CMK (cell line): Measurements from ENCODE around the gene PRRC2A.

ENCODE experiments used
- DNase-seq: peaks from one replicate; pipeline ENCODE4 v3.0.0-alpha.2; 2010; ENCODE audit warnings: low read depth

PRRC2A gene

GRCh38 chr6:31620586-31621319, at the start of gene PRRC2A:
PRRC2A (plus strand) TSS chr6:31620715; CDS start chr6:31622790, 2,075 bp downstream.
- peak; percentile 65 for DNase-seq

DNA sequence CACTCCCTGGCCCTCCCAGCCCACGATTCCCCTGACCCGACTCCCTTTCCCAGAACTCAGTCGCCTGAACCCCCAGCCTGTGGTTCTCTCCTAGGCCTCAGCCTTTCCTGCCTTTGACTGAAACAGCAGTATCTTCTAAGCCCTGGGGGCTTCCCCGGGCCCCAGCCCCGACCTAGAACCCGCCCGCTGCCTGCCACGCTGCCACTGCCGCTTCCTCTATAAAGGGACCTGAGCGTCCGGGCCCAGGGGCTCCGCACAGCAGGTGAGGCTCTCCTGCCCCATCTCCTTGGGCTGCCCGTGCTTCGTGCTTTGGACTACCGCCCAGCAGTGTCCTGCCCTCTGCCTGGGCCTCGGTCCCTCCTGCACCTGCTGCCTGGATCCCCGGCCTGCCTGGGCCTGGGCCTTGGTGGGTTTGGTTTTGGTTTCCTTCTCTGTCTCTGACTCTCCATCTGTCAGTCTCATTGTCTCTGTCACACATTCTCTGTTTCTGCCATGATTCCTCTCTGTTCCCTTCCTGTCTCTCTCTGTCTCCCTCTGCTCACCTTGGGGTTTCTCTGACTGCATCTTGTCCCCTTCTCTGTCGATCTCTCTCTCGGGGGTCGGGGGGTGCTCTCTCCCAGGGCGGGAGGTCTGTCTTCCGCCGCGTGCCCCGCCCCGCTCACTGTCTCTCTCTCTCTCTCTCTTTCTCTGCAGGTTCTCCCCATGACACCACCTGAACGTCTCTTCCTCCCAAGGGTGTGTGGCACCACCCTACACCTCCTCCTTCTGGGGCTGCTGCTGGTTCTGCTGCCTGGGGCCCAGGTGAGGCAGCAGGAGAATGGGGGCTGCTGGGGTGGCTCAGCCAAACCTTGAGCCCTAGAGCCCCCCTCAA, 48.2 kb upstream of the PRRC2A start, which contains the start of gene LTA:
Gene LTA (plus strand): TSS at position 249 of the 871 bp plus-strand sequence. CDS start 454 bp downstream, at position 703.
- DNase-seq = no peak

GRCh38 chr6:31573239-31574105, 47.0 kb upstream of the PRRC2A start:
- DNase-seq = no peak

DNA sequence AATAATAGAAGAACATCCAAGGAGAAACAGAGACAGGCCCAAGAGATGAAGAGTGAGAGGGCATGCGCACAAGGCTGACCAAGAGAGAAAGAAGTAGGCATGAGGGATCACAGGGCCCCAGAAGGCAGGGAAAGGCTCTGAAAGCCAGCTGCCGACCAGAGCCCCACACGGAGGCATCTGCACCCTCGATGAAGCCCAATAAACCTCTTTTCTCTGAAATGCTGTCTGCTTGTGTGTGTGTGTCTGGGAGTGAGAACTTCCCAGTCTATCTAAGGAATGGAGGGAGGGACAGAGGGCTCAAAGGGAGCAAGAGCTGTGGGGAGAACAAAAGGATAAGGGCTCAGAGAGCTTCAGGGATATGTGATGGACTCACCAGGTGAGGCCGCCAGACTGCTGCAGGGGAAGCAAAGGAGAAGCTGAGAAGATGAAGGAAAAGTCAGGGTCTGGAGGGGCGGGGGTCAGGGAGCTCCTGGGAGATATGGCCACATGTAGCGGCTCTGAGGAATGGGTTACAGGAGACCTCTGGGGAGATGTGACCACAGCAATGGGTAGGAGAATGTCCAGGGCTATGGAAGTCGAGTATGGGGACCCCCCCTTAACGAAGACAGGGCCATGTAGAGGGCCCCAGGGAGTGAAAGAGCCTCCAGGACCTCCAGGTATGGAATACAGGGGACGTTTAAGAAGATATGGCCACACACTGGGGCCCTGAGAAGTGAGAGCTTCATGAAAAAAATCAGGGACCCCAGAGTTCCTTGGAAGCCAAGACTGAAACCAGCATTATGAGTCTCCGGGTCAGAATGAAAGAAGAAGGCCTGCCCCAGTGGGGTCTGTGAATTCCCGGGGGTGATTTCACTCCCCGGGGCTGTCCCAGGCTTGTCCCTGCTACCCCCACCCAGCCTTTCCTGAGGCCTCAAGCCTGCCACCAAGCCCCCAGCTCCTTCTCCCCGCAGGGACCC, 46.1 kb upstream of the PRRC2A start:
- no peak for DNase-seq

DNA sequence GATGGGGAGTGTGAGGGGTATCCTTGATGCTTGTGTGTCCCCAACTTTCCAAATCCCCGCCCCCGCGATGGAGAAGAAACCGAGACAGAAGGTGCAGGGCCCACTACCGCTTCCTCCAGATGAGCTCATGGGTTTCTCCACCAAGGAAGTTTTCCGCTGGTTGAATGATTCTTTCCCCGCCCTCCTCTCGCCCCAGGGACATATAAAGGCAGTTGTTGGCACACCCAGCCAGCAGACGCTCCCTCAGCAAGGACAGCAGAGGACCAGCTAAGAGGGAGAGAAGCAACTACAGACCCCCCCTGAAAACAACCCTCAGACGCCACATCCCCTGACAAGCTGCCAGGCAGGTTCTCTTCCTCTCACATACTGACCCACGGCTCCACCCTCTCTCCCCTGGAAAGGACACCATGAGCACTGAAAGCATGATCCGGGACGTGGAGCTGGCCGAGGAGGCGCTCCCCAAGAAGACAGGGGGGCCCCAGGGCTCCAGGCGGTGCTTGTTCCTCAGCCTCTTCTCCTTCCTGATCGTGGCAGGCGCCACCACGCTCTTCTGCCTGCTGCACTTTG, 45.1 kb upstream of the PRRC2A start, which contains the start of gene TNF:
Gene TNF (plus strand): TSS at position 231 of the 567 bp plus-strand sequence. CDS start 177 bp downstream, at position 408.
- DNase-seq = no peak

DNA sequence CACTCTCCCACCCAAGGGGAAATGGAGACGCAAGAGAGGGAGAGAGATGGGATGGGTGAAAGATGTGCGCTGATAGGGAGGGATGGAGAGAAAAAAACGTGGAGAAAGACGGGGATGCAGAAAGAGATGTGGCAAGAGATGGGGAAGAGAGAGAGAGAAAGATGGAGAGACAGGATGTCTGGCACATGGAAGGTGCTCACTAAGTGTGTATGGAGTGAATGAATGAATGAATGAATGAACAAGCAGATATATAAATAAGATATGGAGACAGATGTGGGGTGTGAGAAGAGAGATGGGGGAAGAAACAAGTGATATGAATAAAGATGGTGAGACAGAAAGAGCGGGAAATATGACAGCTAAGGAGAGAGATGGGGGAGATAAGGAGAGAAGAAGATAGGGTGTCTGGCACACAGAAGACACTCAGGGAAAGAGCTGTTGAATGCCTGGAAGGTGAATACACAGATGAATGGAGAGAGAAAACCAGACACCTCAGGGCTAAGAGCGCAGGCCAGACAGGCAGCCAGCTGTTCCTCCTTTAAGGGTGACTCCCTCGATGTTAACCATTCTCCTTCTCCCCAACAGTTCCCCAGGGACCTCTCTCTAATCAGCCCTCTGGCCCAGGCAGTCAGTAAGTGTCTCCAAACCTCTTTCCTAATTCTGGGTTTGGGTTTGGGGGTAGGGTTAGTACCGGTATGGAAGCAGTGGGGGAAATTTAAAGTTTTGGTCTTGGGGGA, 44.4 kb upstream of the PRRC2A start:
- no peak for DNase-seq

DNA sequence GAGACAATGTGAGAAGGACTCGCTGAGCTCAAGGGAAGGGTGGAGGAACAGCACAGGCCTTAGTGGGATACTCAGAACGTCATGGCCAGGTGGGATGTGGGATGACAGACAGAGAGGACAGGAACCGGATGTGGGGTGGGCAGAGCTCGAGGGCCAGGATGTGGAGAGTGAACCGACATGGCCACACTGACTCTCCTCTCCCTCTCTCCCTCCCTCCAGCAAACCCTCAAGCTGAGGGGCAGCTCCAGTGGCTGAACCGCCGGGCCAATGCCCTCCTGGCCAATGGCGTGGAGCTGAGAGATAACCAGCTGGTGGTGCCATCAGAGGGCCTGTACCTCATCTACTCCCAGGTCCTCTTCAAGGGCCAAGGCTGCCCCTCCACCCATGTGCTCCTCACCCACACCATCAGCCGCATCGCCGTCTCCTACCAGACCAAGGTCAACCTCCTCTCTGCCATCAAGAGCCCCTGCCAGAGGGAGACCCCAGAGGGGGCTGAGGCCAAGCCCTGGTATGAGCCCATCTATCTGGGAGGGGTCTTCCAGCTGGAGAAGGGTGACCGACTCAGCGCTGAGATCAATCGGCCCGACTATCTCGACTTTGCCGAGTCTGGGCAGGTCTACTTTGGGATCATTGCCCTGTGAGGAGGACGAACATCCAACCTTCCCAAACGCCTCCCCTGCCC, 43.5 kb upstream of the PRRC2A start:
- no peak for DNase-seq

DNA sequence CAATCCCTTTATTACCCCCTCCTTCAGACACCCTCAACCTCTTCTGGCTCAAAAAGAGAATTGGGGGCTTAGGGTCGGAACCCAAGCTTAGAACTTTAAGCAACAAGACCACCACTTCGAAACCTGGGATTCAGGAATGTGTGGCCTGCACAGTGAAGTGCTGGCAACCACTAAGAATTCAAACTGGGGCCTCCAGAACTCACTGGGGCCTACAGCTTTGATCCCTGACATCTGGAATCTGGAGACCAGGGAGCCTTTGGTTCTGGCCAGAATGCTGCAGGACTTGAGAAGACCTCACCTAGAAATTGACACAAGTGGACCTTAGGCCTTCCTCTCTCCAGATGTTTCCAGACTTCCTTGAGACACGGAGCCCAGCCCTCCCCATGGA, 42.9 kb upstream of the PRRC2A start:
- no peak for DNase-seq

- DNase-seq = no peak
Measured at GRCh38 chr6:31578184-31579118, 42.1 kb upstream of the PRRC2A start.

GRCh38 chr6:31579119-31579505, 41.4 kb upstream of the PRRC2A start:
- DNase-seq = no peak

- DNase-seq = no peak
Measured at GRCh38 chr6:31579546-31580437, 40.7 kb upstream of the PRRC2A start.

DNA sequence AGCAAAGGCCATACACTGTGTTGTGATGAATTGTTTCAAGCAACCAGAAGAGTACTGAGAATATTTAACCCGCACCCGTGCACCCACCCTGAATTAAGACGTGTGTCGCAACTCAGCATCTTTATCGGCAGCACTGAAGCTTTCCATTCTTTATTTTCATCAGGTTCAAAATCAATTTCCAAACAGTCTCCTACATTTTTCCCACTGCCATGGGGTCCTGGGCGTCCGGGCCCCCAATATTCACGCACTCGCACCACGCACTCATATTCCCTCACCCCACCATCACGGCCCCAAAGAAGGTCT, 40.1 kb upstream of the PRRC2A start:
- DNase-seq = no peak

GRCh38 chr6:31580807-31581433, 39.6 kb upstream of the PRRC2A start:
- peak; percentile 90 for DNase-seq

DNA sequence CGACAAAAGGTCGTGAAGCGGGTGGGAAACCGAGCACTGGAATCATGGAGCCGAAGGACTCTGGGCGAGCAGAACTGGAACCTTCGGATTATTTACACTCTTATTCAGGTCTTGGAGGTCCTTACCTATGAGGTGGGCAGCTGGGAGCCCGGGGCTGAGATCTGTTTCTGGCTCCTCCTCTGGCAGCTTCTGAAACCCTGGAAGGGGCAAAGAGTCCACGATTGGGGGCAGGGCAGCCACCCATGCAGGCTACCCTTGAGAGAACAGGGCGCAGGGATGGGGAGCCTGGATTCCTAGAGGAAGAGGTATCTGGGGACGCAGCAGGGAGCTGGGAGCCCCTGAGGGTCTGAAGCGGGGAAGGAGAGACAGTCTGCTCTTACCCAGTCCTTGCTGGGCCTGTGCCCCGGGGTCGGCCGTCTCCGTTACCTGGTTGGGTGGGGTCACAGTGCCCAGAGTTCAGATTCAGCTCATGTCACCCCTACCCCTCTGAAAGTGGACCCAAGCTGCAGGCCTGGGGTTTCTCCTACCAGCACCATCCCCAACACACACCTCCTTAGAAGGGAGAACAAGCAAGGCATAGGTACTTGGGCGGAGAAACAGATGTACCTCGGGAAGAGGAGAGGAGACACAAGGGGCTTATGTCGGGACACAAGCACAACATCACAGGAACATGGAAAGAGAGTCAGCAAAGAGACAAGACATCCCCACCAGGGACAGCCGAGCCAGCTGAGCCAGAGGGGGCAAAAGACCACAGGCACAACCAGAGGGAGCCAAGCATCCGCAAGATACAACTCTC, 38.9 kb upstream of the PRRC2A start:
- no peak for DNase-seq

GRCh38 chr6:31582230-31582643, 38.3 kb upstream of the PRRC2A start, which contains the start of gene LTB:
LTB (minus strand) TSS chr6:31582424; CDS start chr6:31582417, 7 bp downstream.
- no peak for DNase-seq

- DNase-seq = peak; percentile 63
Measured at GRCh38 chr6:31585491-31585890, 35.0 kb upstream of the PRRC2A start.
